ENCODE measurements around the gene NRXN3.

- TF ChIP-seq CTCF (IDR thresholded peaks at IDR 0.05) (no peak), POLR2A (IDR thresholded peaks at IDR 0.05) (no peak), EP300 (IDR thresholded peaks at IDR 0.05) (no peak)
Measured at GRCh38 chr14:79299162-79299561, 1129.0 kb downstream of the NRXN3 start.

Measured in stomach (tissue), 4 donors.